WTC11 (cell line): Measurements from ENCODE around the gene ZNF526. TPM values are rescaled to one million over a fixed set of nuclear protein-coding genes. Genes with fewer than 3 reads are reported as not detected.

Source experiments
- ATAC-seq: fragments of 200-7000 bp; cut with Tn5 transposase; 2 replicates; pipeline ENCODE4 v1.10.0; 2021; ENCODE audit warnings: mild to moderate bottlenecking, moderate library complexity
- CTCF ChIA-PET: fragments of 300-600 bp; sonication (Branson Sonifier 250); formaldehyde crosslinking; loops from one replicate; lab custom pipeline; 2021; ENCODE audit warnings: antibody characterized with exemption; lab: Charles Lee
- POLR2A ChIA-PET: fragments of 350-600 bp; sonication (Branson Sonifier 250); formaldehyde crosslinking; loops from one replicate; lab custom pipeline; 2021; ENCODE audit warnings: antibody characterized with exemption; lab: Charles Lee
- DNase-seq: peaks from one replicate; pipeline ENCODE4 v3.0.0; 2021; ENCODE audit warnings: low spot score
- H3K27ac Mint-ChIP-seq: 2 replicates; pipeline ENCODE4 v1.8.0; 2021; ENCODE audit warnings: mixed read lengths
- H3K27me3 Mint-ChIP-seq: 2 replicates; pipeline ENCODE4 v1.8.0; 2021; ENCODE audit warnings: low read depth, mild to moderate bottlenecking, moderate library complexity, mixed read lengths
- H3K36me3 Mint-ChIP-seq: 2 replicates; pipeline ENCODE4 v1.8.0; 2021; ENCODE audit warnings: mixed read lengths
- H3K4me1 Mint-ChIP-seq: 2 replicates; pipeline ENCODE4 v1.8.0; 2022; ENCODE audit warnings: mixed read lengths
- H3K4me3 Mint-ChIP-seq: 2 replicates; pipeline ENCODE4 v1.8.0; 2021; ENCODE audit warnings: mild to moderate bottlenecking, moderate library complexity, mixed read lengths
- H3K9me3 Mint-ChIP-seq: 2 replicates; pipeline ENCODE4 v1.8.0; 2021; ENCODE audit warnings: mixed read lengths
- ARID4B ChIP-seq: sonication (generic); formaldehyde crosslinking; IDR thresholded peaks from 2 replicates; pipeline ENCODE4 v1.8.0; 2023; ENCODE audit warnings: missing genetic modification reagents, mild to moderate bottlenecking, borderline replicate concordance
- ATF1 ChIP-seq: sonication (generic); formaldehyde crosslinking; IDR thresholded peaks from 2 replicates; pipeline ENCODE4 v1.8.1; 2023; ENCODE audit warnings: mild to moderate bottlenecking, moderate library complexity, missing genetic modification reagents
- CDX4 ChIP-seq: fragments of 250-450 bp; sonication (Bioruptor Pico); IDR thresholded peaks from 2 replicates; pipeline ENCODE4 v1.9.0; 2021; ENCODE audit warnings: moderate library complexity, mild to moderate bottlenecking, inconsistent platforms, borderline replicate concordance
- EMX1 ChIP-seq: fragments of 250-450 bp; sonication (Bioruptor Pico); IDR thresholded peaks from 2 replicates; pipeline ENCODE4 v1.8.0; 2021; ENCODE audit warnings: mild to moderate bottlenecking
- JUN ChIP-seq: sonication (generic); formaldehyde crosslinking; IDR thresholded peaks from 2 replicates; pipeline ENCODE4 v1.8.0; 2023; ENCODE audit warnings: mild to moderate bottlenecking, missing genetic modification reagents
- MAX ChIP-seq: sonication (generic); formaldehyde crosslinking; IDR thresholded peaks from 2 replicates; pipeline ENCODE4 v1.8.0; 2022; ENCODE audit warnings: mild to moderate bottlenecking, missing genetic modification reagents
- MLX ChIP-seq: sonication (generic); formaldehyde crosslinking; IDR thresholded peaks from 2 replicates; pipeline ENCODE4 v1.8.1; 2023; ENCODE audit warnings: mild to moderate bottlenecking, missing genetic modification reagents, moderate library complexity
- NR2C2 ChIP-seq: sonication (generic); formaldehyde crosslinking; IDR thresholded peaks from 2 replicates; pipeline ENCODE4 v1.8.0; 2022; ENCODE audit warnings: mild to moderate bottlenecking, missing genetic modification reagents
- NR3C1 ChIP-seq: sonication (generic); formaldehyde crosslinking; conservative IDR thresholded peaks from 2 replicates; pipeline ENCODE4 v1.8.1; 2023; ENCODE audit warnings: low read depth, mild to moderate bottlenecking, missing genetic modification reagents
- PREB ChIP-seq: sonication (generic); formaldehyde crosslinking; IDR thresholded peaks from 2 replicates; pipeline ENCODE4 v1.8.1; 2022; ENCODE audit warnings: mild to moderate bottlenecking, missing genetic modification reagents, moderate library complexity, borderline replicate concordance
- SOX15 ChIP-seq: fragments of 250-450 bp; sonication (Bioruptor Pico); IDR thresholded peaks from 2 replicates; pipeline ENCODE4 v1.9.0; 2021; ENCODE audit warnings: mild to moderate bottlenecking
- TP53 ChIP-seq: sonication (generic); formaldehyde crosslinking; IDR thresholded peaks from 2 replicates; pipeline ENCODE4 v1.8.1; 2023; ENCODE audit warnings: mild to moderate bottlenecking, missing genetic modification reagents
- USF1 ChIP-seq: sonication (generic); formaldehyde crosslinking; IDR thresholded peaks from 2 replicates; pipeline ENCODE4 v1.8.0; 2022; ENCODE audit warnings: mild to moderate bottlenecking, missing genetic modification reagents
- ZBTB43 ChIP-seq: sonication (generic); formaldehyde crosslinking; IDR thresholded peaks from 2 replicates; pipeline ENCODE4 v1.8.1; 2023; ENCODE audit warnings: mild to moderate bottlenecking, missing genetic modification reagents
- ZNF232 ChIP-seq: sonication (generic); formaldehyde crosslinking; IDR thresholded peaks from 2 replicates; pipeline ENCODE4 v1.8.0; 2022; ENCODE audit warnings: mild to moderate bottlenecking, missing genetic modification reagents
- ZNF263 ChIP-seq: sonication (generic); formaldehyde crosslinking; IDR thresholded peaks from 2 replicates; pipeline ENCODE4 v1.8.1; 2022; ENCODE audit warnings: low read depth, mild to moderate bottlenecking, moderate library complexity, missing genetic modification reagents
- ZNF532 ChIP-seq: fragments of 250-450 bp; sonication (Bioruptor Pico); IDR thresholded peaks from 2 replicates; pipeline ENCODE4 v1.9.0; 2021; ENCODE audit warnings: mild to moderate bottlenecking, borderline replicate concordance
- total RNA-seq: library from RNA; stranded (reverse); gene quantifications from 3 replicates; pipeline ENCODE4 v1.2.3, GENCODE V29; 2021

The ZNF526 gene
- total RNA-seq, 1 experiment from 2014 or later = 18.3 TPM

- no peak for TF ChIP-seq MAX (CRISPR knock-in tag)
These were observed 49.4 kb upstream of the ZNF526 start (continued) for GRCh38 chr19:42170715-42171114.

- CTCF ChIA-PET = interaction anchor here (1.3 kb wide), 2 partner anchors 39 to 43 kb away, joined by 3 to 5 read pairs; no protein-coding TSS in a partner anchor
- TF ChIP-seq ATF1 (CRISPR knock-in tag) (no peak), NR2C2 (CRISPR knock-in tag) (no peak), ZNF532 (CRISPR knock-in tag) (no peak), PREB (CRISPR knock-in tag) (no peak), EMX1 (CRISPR knock-in tag) (no peak), ZNF232 (CRISPR knock-in tag) (no peak), JUN (no peak), ZBTB43 (CRISPR knock-in tag) (no peak), MLX (CRISPR knock-in tag) (no peak), USF1 (CRISPR knock-in tag) (no peak), SOX15 (CRISPR knock-in tag) (no peak), TP53 (CRISPR knock-in tag) (no peak), CDX4 (CRISPR knock-in tag) (no peak), NR3C1 (CRISPR knock-in tag) (no peak), ARID4B (CRISPR knock-in tag) (no peak), ZNF263 (CRISPR knock-in tag) (no peak)
- TF ChIP-seq, all 79 proteins: peak for 0
- Mint-ChIP-seq H3K36me3 (no peaks in the 10 kb centered on the region), H3K4me1 (peaks cover 18% of the 10 kb centered on the region), H3K4me3 (no peak overlapping the region), H3K27ac (no peak overlapping the region), H3K9me3 (no peaks in the 10 kb centered on the region), H3K27me3 (peaks cover 40% of the 10 kb centered on the region)
- POLR2A ChIA-PET = no interaction called here
- DNase-seq = no peak
- ATAC-seq = no peak
These were observed 47.9 kb upstream of the ZNF526 start for GRCh38 chr19:42172261-42172660.
